NCI-H128 (cell line): ENCODE results near the gene SETBP1.

Experiments used
- DNase-seq: peaks from one replicate; lab custom pipeline; 2025; ENCODE audit not compliant: unreplicated experiment; lab: John Stamatoyannopoulos, UW

Gene SETBP1

DNA sequence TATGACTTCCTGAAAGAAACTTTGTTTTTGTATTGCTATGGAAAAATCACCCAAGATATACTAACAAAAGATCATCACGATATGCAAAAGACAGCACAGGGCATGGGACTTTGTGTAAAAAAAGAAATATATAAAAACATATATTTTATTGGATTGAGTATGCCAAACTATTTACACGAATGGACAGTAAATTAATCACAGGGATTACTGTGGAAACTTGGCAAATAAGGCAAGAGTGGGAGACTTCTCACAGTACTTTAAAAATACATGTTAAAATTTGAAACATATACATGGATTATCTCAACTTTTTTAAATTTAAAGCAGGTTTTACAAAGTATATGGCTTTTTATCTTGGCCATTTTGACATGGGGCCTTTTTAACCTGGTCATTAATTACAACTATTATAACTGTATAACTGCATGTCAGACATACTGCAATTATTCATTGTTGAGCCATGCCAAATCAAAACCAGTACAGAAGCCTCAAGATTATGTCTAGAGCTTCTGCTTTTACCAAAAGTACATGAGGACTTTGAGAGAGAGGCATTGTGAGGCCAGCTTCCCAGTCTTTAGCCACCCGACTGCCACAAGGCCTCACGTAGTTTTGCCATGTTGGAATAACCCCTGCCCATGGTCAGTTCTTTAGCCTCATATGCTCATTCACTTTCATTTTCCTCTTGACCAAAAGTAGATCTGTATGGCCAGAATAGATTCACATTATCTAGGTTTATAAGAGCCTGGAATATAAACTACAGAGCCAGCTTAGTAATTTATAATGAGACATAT is 419.8 kb downstream of the SETBP1 start:
- DNase-seq: no peak

- no peak for DNase-seq
These were observed 421.4 kb downstream of the SETBP1 start for GRCh38 chr18:45102126-45102525.

DNA sequence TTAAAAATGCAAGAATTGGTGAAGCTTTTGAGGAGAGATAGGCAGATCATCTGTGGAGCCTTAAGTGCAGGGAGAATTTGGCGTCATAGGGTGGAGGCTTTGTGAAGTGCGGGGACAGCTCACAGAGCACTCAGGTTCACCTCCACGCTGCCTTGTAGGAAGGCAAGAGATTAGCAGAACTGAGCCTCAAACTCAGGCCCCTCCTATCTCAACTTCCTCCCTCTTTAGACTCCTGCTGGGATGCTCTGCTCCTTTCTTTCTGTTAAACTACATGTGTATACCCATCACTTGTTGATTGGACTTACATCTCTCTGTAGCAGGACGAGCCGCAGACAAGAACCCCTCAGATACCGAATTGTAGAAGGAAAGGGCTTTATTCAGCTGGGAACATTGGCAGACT is 422.2 kb downstream of the SETBP1 start:
- no peak for DNase-seq

GRCh38 chr18:45103319-45104048 is 422.8 kb downstream of the SETBP1 start:
- DNase-seq: no peak

- no peak for DNase-seq
These were observed 423.3 kb downstream of the SETBP1 start for GRCh38 chr18:45104049-45104395.

GRCh38 chr18:45106331-45106774 is 425.7 kb downstream of the SETBP1 start:
- no peak for DNase-seq

DNA sequence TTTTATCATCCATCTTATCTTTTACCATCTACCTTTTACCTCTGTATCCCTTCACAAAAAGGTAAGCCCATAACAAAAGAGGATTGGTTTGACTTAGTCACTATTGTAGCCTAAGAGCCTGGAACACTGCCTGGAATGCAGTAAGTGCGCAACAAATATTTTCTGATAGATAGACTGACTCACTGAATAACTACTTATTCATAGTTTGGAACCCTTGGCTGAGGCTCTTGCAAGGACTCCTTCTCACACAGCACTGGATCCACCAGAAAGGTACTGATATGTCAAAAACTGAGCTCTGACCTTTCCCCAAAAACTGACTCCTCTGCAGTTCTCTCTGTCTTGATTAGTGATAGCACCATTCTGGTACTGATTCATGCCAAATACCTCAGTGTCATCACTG is 426.7 kb downstream of the SETBP1 start:
- DNase-seq: no peak

DNA sequence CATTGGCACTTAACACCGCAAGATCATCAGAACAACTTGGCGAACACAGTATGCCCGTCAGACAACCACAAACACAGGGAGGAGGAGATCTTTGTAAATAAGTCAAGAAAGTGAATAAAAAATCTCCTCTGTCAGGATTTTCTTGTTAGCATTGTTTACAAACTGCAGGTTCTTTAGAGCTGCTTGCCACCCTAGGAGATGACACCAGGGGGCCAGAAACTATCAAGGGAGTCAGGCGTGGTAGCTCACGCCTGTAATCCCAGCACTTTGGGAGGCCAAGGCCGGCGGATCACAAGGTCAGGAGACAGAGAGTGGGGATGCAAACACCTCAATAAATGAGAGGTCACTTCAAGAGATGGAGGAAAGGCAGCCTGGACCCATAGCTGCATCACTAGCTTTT is 428.1 kb downstream of the SETBP1 start:
- DNase-seq: no peak

GRCh38 chr18:45109271-45109670 is 428.6 kb downstream of the SETBP1 start:
- no peak for DNase-seq

DNA sequence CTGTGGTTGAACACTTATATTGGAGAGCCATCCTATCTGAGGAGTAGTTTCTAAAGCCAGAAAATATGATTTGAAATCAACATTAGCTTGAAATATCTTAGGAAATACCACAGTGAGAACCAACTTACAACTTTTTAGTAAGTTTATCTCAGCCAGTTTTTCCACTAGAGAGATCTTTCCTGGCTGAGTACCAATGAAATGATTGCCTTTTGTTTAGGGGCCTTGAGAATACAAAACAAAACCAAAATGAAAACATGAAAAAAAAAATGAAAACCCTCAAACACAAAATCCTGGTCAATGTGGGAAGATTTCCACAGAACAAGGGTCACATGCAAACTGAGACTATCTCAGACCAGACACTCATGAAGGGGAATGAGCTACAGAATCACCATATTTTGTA is 429.0 kb downstream of the SETBP1 start:
- DNase-seq: no peak

DNA sequence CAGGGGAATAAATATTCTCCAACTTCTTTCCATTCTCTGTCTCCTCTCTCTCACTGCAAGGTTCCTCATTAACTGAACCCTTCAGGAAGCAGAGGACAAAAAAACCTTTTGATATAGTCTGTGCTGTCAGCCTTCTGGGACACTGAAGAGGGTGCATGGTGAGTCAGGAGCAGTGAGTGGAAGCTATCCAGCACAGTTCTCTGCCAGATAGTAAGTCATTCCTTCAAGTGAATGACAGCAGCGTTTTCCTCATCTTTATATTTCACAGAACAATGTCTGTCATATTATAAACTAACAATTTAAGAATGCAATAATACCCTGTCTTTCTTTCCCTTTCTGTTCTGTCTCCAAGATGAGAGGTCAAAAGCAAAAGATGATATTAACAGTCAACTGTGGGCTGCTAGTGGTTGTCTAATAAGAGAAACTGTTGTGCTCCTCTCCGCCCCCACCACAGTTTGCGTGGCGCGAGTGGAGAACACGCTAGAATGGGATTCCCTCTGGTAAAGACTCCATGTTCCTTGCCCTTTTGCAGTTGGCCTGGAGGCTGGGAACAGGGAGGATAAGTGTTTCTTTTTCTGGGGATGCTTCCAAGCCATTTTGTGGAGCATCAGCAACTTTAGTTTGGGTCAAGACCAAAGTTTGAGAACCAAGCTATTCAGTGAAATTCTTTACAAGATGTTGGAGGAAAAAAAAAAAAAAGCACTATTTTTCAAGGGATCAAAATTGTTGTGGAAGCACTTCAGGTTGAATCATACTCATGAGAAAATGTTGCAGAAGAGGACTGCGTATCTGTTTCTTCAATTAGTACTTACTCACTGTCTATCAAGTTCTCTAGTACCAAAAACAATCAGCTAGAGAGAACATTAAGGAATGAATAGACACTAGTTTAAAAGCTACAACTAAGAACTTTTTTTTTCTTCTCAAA is 430.2 kb downstream of the SETBP1 start:
- no peak for DNase-seq

DNA sequence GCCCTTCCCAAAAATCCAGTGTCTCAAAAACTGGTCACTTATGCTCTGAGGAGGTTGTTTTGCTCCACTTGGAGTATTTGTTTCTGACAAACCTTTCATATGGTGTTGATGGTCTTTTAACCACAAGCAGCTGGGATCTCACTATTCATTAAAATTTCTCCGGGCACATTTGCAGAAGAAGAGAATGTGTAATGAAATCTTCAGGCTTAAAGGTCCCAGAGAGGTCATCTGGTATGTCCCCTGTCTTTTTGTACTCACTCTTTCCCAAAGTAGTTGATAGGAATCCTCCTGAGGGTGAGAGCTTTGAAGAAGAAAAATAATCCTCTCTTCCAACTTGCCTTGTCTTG is 430.8 kb downstream of the SETBP1 start:
- no peak for DNase-seq

- no peak for DNase-seq
These were observed 432.0 kb downstream of the SETBP1 start for GRCh38 chr18:45112682-45113081.

GRCh38 chr18:45116116-45116515 is 435.4 kb downstream of the SETBP1 start:
- DNase-seq: no peak
